H1 (cell line): ENCODE results near the gene OPRD1. TPM values are rescaled to one million over a fixed set of nuclear protein-coding genes. Genes with fewer than 3 reads are reported as not detected.

Source experiments
- ATF2 ChIP-seq: IDR thresholded peaks from 2 replicates; pipeline ENCODE4 v1.6.1; 2012; ENCODE audit warnings: low read length, inconsistent platforms
- BRCA1 ChIP-seq: IDR thresholded peaks from 2 replicates; pipeline ENCODE4 v1.6.1; 2012; ENCODE audit warnings: low read depth, low read length, improper control_type of control experiment
- CHD7 ChIP-seq: fragments of 300-600 bp; sonication (generic); IDR thresholded peaks from 2 replicates; pipeline ENCODE4 v1.7.1; 2012; ENCODE audit warnings: low read length, moderate library complexity, mild to moderate bottlenecking, inconsistent platforms; ENCODE audit not compliant: insufficient replicate concordance
- E2F6 ChIP-seq: IDR thresholded peaks from 2 replicates; pipeline ENCODE4 v1.6.1; 2012; ENCODE audit warnings: inconsistent platforms
- JUN ChIP-seq: IDR thresholded peaks from 2 replicates; pipeline ENCODE4 v1.6.1; 2011; ENCODE audit warnings: low read depth, mild to moderate bottlenecking, improper control_type of control experiment, low read length
- POU5F1 ChIP-seq: IDR thresholded peaks from 2 replicates; pipeline ENCODE4 v1.6.1; 2011; ENCODE audit warnings: low read depth, mild to moderate bottlenecking, low read length, moderate library complexity
- RAD21 ChIP-seq, 2 experiments: IDR thresholded peaks in 1 of 2; conservative IDR thresholded peaks in 1 of 2; 2 replicates each; pipeline ENCODE4 v1.6.1; 2011; ENCODE audit warnings: low read depth in 2 of 2, low read length in 2 of 2, improper control_type of control experiment in 1 of 2, inconsistent platforms in 1 of 2, mild to moderate bottlenecking in 1 of 2, moderate library complexity in 1 of 2
- SRF ChIP-seq: IDR thresholded peaks from 2 replicates; pipeline ENCODE4 v1.6.1; 2011; ENCODE audit warnings: mild to moderate bottlenecking, low read depth, low read length, moderate library complexity
- TBP ChIP-seq: IDR thresholded peaks from 2 replicates; pipeline ENCODE4 v1.6.1; 2011; ENCODE audit warnings: low read depth, low read length, improper control_type of control experiment
- polyA plus RNA-seq, 7 experiments: library from polyadenylated mRNA; depleted of rRNA in 3 of 7; stranded (reverse) in 5 of 7; unstranded in 2 of 7; fragments of >200 nt in 5 of 7; fragments of 200-250 nt in 2 of 7; gene quantifications; 1 replicate in 5 of 7; 2 replicates in 1 of 7; 4 replicates in 1 of 7; pipeline versions ENCODE4 v1.2.1 to v1.2.3, GENCODE V29; 2011 to 2013; ENCODE audit warnings: missing spikeins in 2 of 7, mixed read lengths in 2 of 7
- total RNA-seq: library from RNA; stranded (reverse); fragmentation: NEBNext Ultra II Directional; extraction: Animal tissue kit (Norgen Biotek cat#: 25700); gene quantifications from 2 replicates; pipeline ENCODE4 v1.2.1, GENCODE V29; 2021

OPRD1 gene
- total and polyA plus RNA-seq, 2 of the 8 experiments (the other 6 are each of a cell fraction or from before 2014, with no cell fraction given), result 2.6 to 3.7 TPM

- TF ChIP-seq CHD7 (no peak), BRCA1 (no peak), E2F6 (no peak), POU5F1 (no peak), ATF2 (no peak), TBP (no peak), SRF (no peak), JUN (no peak), RAD21 (IDR thresholded peaks at IDR 0.05 in 1 of 2, conservative IDR thresholded peaks at IDR 0.05 in 1 of 2; ENCODE audit: low read depth in 2 of 2, low read length in 2 of 2) (no peak)
These were observed 79.3 kb downstream of the OPRD1 start (continued) for GRCh38 chr1:28891256-28891655.
